K562 (cell line): Measurements from ENCODE around the gene HNRNPK. TPM values are rescaled to one million over a fixed set of nuclear protein-coding genes. Genes with fewer than 3 reads are reported as not detected.

Experiments used
- BMI1 ChIP-seq: fragments of 150-350 bp; IDR thresholded peaks from 2 replicates; pipeline ENCODE4 v1.6.1; 2014; ENCODE audit warnings: low read length
- CBFA2T2 ChIP-seq: fragments of 450-650 bp; conservative IDR thresholded peaks from 2 replicates; pipeline ENCODE4 v1.6.1; 2017; ENCODE audit warnings: mild to moderate bottlenecking
- CSDE1 ChIP-seq, 2 experiments: fragments of 450-650 bp; IDR thresholded peaks; 2 replicates each; pipeline ENCODE4 v1.6.1; 2016; ENCODE audit warnings: mild to moderate bottlenecking in 1 of 2
- DLX4 ChIP-seq: fragments of 250-450 bp; sonication (Bioruptor Pico); IDR thresholded peaks from 2 replicates; pipeline ENCODE4 v1.6.1; 2021; ENCODE audit warnings: mild to moderate bottlenecking
- HNRNPH1 ChIP-seq: fragments of 200-400 bp; formaldehyde crosslinking; optimal IDR thresholded peaks from 2 replicates; pipeline ENCODE3; 2017; ENCODE audit warnings: low read depth, mild to moderate bottlenecking, low read length, moderate library complexity
- KLF16 ChIP-seq: IDR thresholded peaks from 2 replicates; pipeline ENCODE4 v1.6.1; 2016; ENCODE audit warnings: antibody characterized with exemption
- LARP7 ChIP-seq: fragments of 450-650 bp; IDR thresholded peaks from 2 replicates; pipeline ENCODE4 v1.6.1; 2016
- MAFF ChIP-seq: IDR thresholded peaks from 2 replicates; pipeline ENCODE4 v1.6.1; 2012; ENCODE audit warnings: low read length, improper control_type of control experiment
- PPARD ChIP-seq: fragments of 250-450 bp; sonication (Bioruptor Pico); IDR thresholded peaks from 2 replicates; pipeline ENCODE4 v1.8.0; 2022; ENCODE audit warnings: inconsistent platforms, mild to moderate bottlenecking, moderate library complexity
- RBM15 ChIP-seq: fragments of 200-400 bp; formaldehyde crosslinking; IDR thresholded peaks from 2 replicates; pipeline ENCODE4 v1.6.1; 2018; ENCODE audit warnings: mild to moderate bottlenecking, low read length, moderate library complexity; ENCODE audit not compliant: insufficient read depth
- RUNX1 ChIP-seq: sonication (generic); IDR thresholded peaks from 2 replicates; pipeline ENCODE4 v1.6.1; 2016; ENCODE audit warnings: antibody characterized with exemption, low read depth
- SMARCC2 ChIP-seq: fragments of 450-650 bp; IDR thresholded peaks from 2 replicates; pipeline ENCODE4 v1.6.1; 2017; ENCODE audit warnings: antibody characterized with exemption, moderate library complexity, mild to moderate bottlenecking, low read depth
- TFAM ChIP-seq: fragments of 250-450 bp; sonication (Bioruptor Pico); conservative IDR thresholded peaks from 2 replicates; pipeline ENCODE4 v1.5.0; 2021; ENCODE audit warnings: mild to moderate bottlenecking, moderate library complexity
- TSC22D4 ChIP-seq: fragments of 450-650 bp; IDR thresholded peaks from 2 replicates; pipeline ENCODE4 v1.6.1; 2016; ENCODE audit warnings: missing genetic modification characterization, missing biosample characterization, control low read depth
- ZBTB34 ChIP-seq: fragments of 250-450 bp; sonication (Bioruptor Pico); IDR thresholded peaks from 2 replicates; pipeline ENCODE4 v1.8.0; 2021; ENCODE audit warnings: mild to moderate bottlenecking, moderate library complexity
- ZNF175 ChIP-seq: fragments of 200-800 bp; sonication (Bioruptor generic); IDR thresholded peaks from 2 replicates; pipeline ENCODE4 v1.6.1; 2016; ENCODE audit warnings: low read depth, mild to moderate bottlenecking, missing genetic modification characterization, missing compliant biosample characterization
- ZNF511 ChIP-seq: sonication (generic); formaldehyde crosslinking; IDR thresholded peaks from 2 replicates; pipeline ENCODE4 v1.8.0; 2022; ENCODE audit warnings: mild to moderate bottlenecking, missing genetic modification reagents
- ZNF592 ChIP-seq: fragments of 450-650 bp; IDR thresholded peaks from 2 replicates; pipeline ENCODE4 v1.6.1; 2017; ENCODE audit warnings: antibody characterized with exemption, mild to moderate bottlenecking
- ZNF764 ChIP-seq: fragments of 250-450 bp; sonication (Bioruptor Pico); IDR thresholded peaks from 2 replicates; pipeline ENCODE4 v1.4.0; 2020; ENCODE audit warnings: low read depth, mild to moderate bottlenecking, moderate library complexity
- polyA plus RNA-seq, 8 experiments: library from polyadenylated mRNA; depleted of rRNA in 4 of 8; stranded (reverse) in 5 of 8; unstranded in 3 of 8; fragments of >200 nt; fragmentation: Nextera tagmentation in 2 of 8; fragmentation: Illumina TruSeq in 1 of 8; extraction: Ambion mirVana in 2 of 8; extraction: Trizol in 1 of 8; gene quantifications; 2 replicates each; pipeline versions ENCODE4 v1.2.1 to v1.2.3, GENCODE V29; 2011 to 2014; ENCODE audit warnings: inconsistent platforms in 1 of 8, missing spikeins in 1 of 8
- total RNA-seq, 7 experiments: library from RNA; depleted of rRNA in 6 of 7; stranded (reverse); fragments of >200 nt in 6 of 7; fragmentation: Illumina TruSeq in 2 of 7; extraction: Trizol in 2 of 7; gene quantifications; 2 replicates each; pipeline versions ENCODE4 v1.2.1 to v1.2.3, GENCODE V29; 2011 to 2021; ENCODE audit warnings: low replicate concordance in 1 of 7
- TF ChIP-seq, protein P1 (sequence below): fragments of 150-350 bp; IDR thresholded peaks from 2 replicates; pipeline ENCODE4 v1.6.1; 2014; ENCODE audit warnings: low read depth, mild to moderate bottlenecking, low read length, borderline replicate concordance

Gene HNRNPK
- total and polyA plus RNA-seq, 9 of the 15 experiments (the other 6 are each of a cell fraction or from before 2014, with no cell fraction given): 224 to 883 (median 618) TPM

GRCh38 chr9:83986765-83987401 lies 6.9 kb upstream of the HNRNPK start (continued):
- TF ChIP-seq TFAM (CRISPR knock-in tag): no peak
- no peak for TF ChIP-seq TSC22D4 (tag)
- no peak for TF ChIP-seq CSDE1 (IDR thresholded peaks at IDR 0.05)
- no peak for TF ChIP-seq ZNF764
- TF ChIP-seq PPARD (CRISPR knock-in tag): no peak
- TF ChIP-seq ZNF175 (CRISPR knock-in tag): no peak
- 0 out of 2 replicates have a peak, but pooled peaks have one; percentile 27 for TF ChIP-seq SMARCC2
- no peak for TF ChIP-seq RBM15
- TF ChIP-seq KLF16: no peak
- TF ChIP-seq RUNX1: no peak
- no peak for TF ChIP-seq HNRNPH1
- no peak for TF ChIP-seq ZBTB34
- TF ChIP-seq BMI1: no peak
- TF ChIP-seq DLX4 (CRISPR knock-in tag): no peak
- TF ChIP-seq LARP7: no peak
- TF ChIP-seq ZNF592: peak; percentile 70; the same call in 1 of the 2 replicates
- no peak for TF ChIP-seq MAFF
- TF ChIP-seq, protein P1, sequence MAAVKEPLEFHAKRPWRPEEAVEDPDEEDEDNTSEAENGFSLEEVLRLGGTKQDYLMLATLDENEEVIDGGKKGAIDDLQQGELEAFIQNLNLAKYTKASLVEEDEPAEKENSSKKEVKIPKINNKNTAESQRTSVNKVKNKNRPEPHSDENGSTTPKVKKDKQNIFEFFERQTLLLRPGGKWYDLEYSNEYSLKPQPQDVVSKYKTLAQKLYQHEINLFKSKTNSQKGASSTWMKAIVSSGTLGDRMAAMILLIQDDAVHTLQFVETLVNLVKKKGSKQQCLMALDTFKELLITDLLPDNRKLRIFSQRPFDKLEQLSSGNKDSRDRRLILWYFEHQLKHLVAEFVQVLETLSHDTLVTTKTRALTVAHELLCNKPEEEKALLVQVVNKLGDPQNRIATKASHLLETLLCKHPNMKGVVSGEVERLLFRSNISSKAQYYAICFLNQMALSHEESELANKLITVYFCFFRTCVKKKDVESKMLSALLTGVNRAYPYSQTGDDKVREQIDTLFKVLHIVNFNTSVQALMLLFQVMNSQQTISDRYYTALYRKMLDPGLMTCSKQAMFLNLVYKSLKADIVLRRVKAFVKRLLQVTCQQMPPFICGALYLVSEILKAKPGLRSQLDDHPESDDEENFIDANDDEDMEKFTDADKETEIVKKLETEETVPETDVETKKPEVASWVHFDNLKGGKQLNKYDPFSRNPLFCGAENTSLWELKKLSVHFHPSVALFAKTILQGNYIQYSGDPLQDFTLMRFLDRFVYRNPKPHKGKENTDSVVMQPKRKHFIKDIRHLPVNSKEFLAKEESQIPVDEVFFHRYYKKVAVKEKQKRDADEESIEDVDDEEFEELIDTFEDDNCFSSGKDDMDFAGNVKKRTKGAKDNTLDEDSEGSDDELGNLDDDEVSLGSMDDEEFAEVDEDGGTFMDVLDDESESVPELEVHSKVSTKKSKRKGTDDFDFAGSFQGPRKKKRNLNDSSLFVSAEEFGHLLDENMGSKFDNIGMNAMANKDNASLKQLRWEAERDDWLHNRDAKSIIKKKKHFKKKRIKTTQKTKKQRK: no peak
- no peak for TF ChIP-seq ZNF511 (CRISPR knock-in tag)
- peak; percentile 33 for TF ChIP-seq CBFA2T2
